ENCODE results near the gene TTC7B. TPM values are rescaled to one million over a fixed set of nuclear protein-coding genes. Genes with fewer than 3 reads are reported as not detected.

Gene TTC7B
- polyA plus RNA-seq, 1 donor (not counting 4 experiments of a cell fraction or from before 2014, with no cell fraction given): 21.4 TPM

DNA sequence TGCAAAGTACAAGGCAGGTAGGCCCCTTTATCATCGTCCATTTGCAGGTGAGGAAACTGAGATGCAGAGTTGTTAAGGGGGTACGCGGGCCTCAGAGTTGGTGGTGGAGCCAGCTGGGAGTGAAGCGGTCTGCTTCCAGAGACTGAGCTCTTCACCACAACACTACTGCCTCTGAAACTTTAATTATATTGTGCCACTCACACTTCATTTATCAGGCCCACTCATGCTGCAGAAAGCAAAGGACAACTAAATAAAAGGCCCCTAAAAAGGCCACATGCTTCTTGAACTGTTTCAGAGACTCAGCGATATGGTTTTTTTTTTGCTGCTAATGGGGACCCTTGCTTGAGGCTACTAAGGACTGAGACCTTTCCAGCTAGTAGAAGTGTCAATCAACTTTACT, 153.1 kb downstream of the TTC7B start:
- Histone ChIP-seq H3K36me3 (ENCODE audit: control insufficient read depth in 2 of 2, extremely low read depth in 1 of 2, insufficient read depth in 2 of 2, low read length in 2 of 2) (no peaks in the 10 kb centered on the region), H3K9ac (ENCODE audit: control insufficient read depth, extremely low read depth, insufficient read depth, low read length) (no peak overlapping the region), H3K27ac (ENCODE audit: control insufficient read depth, insufficient read depth, low read length) (no peak overlapping the region), H2AFZ (ENCODE audit: control insufficient read depth, low read length) (no peak overlapping the region), H4K20me1 (ENCODE audit: control insufficient read depth, extremely low read depth, insufficient read depth, low read length) (no peaks in the 10 kb centered on the region), H3K27me3 (ENCODE audit: control insufficient read depth, extremely low read depth, insufficient read depth, low read length) (no peaks in the 10 kb centered on the region), H3K4me2 (ENCODE audit: control insufficient read depth, extremely low read depth, insufficient read depth, low read depth, low read length) (no peak overlapping the region), H3K9me3 (ENCODE audit: control insufficient read depth, low read depth, low read length) (no peaks in the 10 kb centered on the region), H3K9me1 (ENCODE audit: control insufficient read depth, extremely low read depth, insufficient read depth, low read length) (no peaks in the 10 kb centered on the region), H3K4me1 (ENCODE audit: control insufficient read depth, extremely low read depth, insufficient read depth, low read length) (peaks cover 9% of the 10 kb centered on the region), H3K79me2 (ENCODE audit: control insufficient read depth, insufficient read depth, low read length) (no peaks in the 10 kb centered on the region), H3K4me3 (ENCODE audit: control insufficient read depth in 2 of 3, extremely low read depth in 1 of 3, insufficient read depth in 2 of 3, low read depth in 1 of 3, low read length in 3 of 3) (no peak overlapping the region)
- TF ChIP-seq, protein P1, sequence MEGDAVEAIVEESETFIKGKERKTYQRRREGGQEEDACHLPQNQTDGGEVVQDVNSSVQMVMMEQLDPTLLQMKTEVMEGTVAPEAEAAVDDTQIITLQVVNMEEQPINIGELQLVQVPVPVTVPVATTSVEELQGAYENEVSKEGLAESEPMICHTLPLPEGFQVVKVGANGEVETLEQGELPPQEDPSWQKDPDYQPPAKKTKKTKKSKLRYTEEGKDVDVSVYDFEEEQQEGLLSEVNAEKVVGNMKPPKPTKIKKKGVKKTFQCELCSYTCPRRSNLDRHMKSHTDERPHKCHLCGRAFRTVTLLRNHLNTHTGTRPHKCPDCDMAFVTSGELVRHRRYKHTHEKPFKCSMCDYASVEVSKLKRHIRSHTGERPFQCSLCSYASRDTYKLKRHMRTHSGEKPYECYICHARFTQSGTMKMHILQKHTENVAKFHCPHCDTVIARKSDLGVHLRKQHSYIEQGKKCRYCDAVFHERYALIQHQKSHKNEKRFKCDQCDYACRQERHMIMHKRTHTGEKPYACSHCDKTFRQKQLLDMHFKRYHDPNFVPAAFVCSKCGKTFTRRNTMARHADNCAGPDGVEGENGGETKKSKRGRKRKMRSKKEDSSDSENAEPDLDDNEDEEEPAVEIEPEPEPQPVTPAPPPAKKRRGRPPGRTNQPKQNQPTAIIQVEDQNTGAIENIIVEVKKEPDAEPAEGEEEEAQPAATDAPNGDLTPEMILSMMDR (optimal IDR thresholded peaks at IDR 0.05 in 1 of 3, IDR thresholded peaks at IDR 0.05 in 1 of 3, conservative IDR thresholded peaks at IDR 0.05 in 1 of 3; ENCODE audit: extremely low read depth in 1 of 3, insufficient read depth in 2 of 3, low read length in 3 of 3): no peak
- TF ChIP-seq EZH2 (IDR thresholded peaks at IDR 0.05; ENCODE audit: low read length): no peak
- dilution Hi-C loops (cut with MboI; ENCODE audit: extremely low pct_ligation_motif_present, low sequenced_read_pairs): no loop called here
- FAIRE-seq (no peak), DNase-seq (ENCODE audit: low read depth, low spot score) (no peak)

DNA sequence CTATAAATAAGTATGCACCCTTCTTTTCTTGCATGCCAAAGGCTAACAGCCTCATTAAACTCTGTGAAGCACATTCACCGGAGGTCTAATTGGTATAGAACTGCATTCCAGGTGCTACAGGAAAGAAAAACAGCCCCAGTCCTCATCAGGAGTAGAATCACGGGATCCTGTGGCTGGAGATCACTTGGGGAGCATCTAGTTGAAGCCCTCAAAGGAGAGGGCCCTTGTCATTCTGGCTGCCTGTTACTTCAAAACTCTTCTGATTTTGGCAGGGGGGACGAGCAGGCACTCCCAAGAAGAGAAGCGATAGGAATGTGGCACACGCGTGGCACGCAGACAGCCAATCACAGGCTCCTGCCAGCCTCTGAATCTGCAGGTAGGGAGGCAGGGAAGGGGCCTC, 154.4 kb downstream of the TTC7B start:
- dilution Hi-C loops (cut with MboI; ENCODE audit: extremely low pct_ligation_motif_present, low sequenced_read_pairs): no loop called here
- DNase-seq (ENCODE audit: low read depth, low spot score) (no peak), FAIRE-seq (no peak)
- Histone ChIP-seq H3K36me3 (ENCODE audit: control insufficient read depth in 2 of 2, extremely low read depth in 1 of 2, insufficient read depth in 2 of 2, low read length in 2 of 2) (peaks cover 3 to 5% of the 10 kb centered on the region in 2 experiments), H3K27ac (ENCODE audit: control insufficient read depth, insufficient read depth, low read length) (no peak overlapping the region), H2AFZ (ENCODE audit: control insufficient read depth, low read length) (no peak overlapping the region), H3K9ac (ENCODE audit: control insufficient read depth, extremely low read depth, insufficient read depth, low read length) (no peak overlapping the region), H3K4me2 (ENCODE audit: control insufficient read depth, extremely low read depth, insufficient read depth, low read depth, low read length) (no peak overlapping the region), H3K4me1 (ENCODE audit: control insufficient read depth, extremely low read depth, insufficient read depth, low read length) (peaks cover 11% of the 10 kb centered on the region), H3K79me2 (ENCODE audit: control insufficient read depth, insufficient read depth, low read length) (no peaks in the 10 kb centered on the region), H3K9me1 (ENCODE audit: control insufficient read depth, extremely low read depth, insufficient read depth, low read length) (no peaks in the 10 kb centered on the region), H4K20me1 (ENCODE audit: control insufficient read depth, extremely low read depth, insufficient read depth, low read length) (no peaks in the 10 kb centered on the region), H3K27me3 (ENCODE audit: control insufficient read depth, extremely low read depth, insufficient read depth, low read length) (no peaks in the 10 kb centered on the region), H3K9me3 (ENCODE audit: control insufficient read depth, low read depth, low read length) (no peaks in the 10 kb centered on the region), H3K4me3 (ENCODE audit: control insufficient read depth in 2 of 3, extremely low read depth in 1 of 3, insufficient read depth in 2 of 3, low read depth in 1 of 3, low read length in 3 of 3) (no peak overlapping the region)
- TF ChIP-seq, protein P1 (optimal IDR thresholded peaks at IDR 0.05 in 1 of 3, IDR thresholded peaks at IDR 0.05 in 1 of 3, conservative IDR thresholded peaks at IDR 0.05 in 1 of 3; ENCODE audit: extremely low read depth in 1 of 3, insufficient read depth in 2 of 3, low read length in 3 of 3): no peak
- no peak for TF ChIP-seq EZH2 (IDR thresholded peaks at IDR 0.05; ENCODE audit: low read length)

Measured in keratinocyte (primary cell).